ENCODE results near the gene NIM1K. TPM values are rescaled to one million over a fixed set of nuclear protein-coding genes. Genes with fewer than 3 reads are reported as not detected.
A peak's percentile ranks its signal among the peaks of the same experiment; 100 is the strongest.

NIM1K gene
- total RNA-seq, 3 donors from 2014 or later (not counting 1 experiment from before 2014, with no cell fraction given): 0.28 to 0.40 (median 0.36) TPM

DNA sequence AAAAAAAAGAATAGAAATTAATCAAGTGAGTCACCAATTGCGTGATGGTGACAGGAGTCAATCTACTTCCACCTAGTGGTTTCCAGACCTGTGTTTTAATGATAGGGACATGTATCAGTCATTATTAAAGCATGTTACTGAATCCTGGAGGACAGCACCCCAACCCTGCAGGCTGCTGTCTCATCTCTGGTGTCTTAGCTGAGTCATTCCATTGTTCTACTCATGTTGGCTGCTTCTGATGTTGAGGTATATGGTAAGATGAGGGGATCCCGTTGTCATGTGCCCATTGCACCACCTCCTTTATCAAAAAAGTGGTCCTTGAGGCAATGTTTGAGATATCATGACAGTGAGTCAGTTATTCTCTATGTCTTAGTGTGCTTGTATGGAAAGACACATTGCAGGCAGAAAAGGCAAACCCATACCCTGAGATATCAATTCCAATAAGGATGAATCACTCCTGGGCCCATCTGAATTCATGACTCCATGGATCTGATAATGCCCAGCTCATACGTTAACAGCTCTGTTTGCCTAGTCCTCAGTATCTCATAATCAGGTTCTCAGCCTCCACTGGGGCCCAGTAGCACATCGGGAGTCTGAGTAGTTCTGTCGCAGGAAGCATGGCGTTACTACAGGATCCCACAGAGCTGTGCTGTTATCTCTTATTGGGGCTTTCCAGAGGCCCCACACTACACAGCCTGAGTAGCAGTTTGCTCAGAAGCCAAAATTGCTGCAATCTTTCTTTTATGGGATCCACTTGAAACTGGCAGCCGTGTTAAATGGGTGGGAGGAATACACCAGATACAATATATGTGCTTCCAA lies 90.0 kb downstream of the NIM1K start:
- ATAC-seq (no peak), DNase-seq (no peak)
- no peaks in the 10 kb centered on the region for H3K9me3 ChIP-seq (ENCODE audit: control insufficient read depth, insufficient read depth, low read length)
- WGBS (ENCODE audit: insufficient coverage): 88% methylated on average over 6 of the region's 7 CpGs
- H3K27me3 ChIP-seq (ENCODE audit: control insufficient read depth, insufficient read depth, low read length): no peaks in the 10 kb centered on the region
- no peaks in the 10 kb centered on the region for H3K4me1 ChIP-seq (ENCODE audit: control insufficient read depth, insufficient read depth, low read length)
- Mint-ChIP-seq H3K27me3 (ENCODE audit: low read depth in 2 of 2) (no peaks in the 10 kb centered on the region), H3K27ac (no peak overlapping the region), H3K4me1 (no peaks in the 10 kb centered on the region), H3K9me3 (peaks cover 0 to 2% of the 10 kb centered on the region in 2 donors), H3K4me3 (no peak overlapping the region), H3K36me3 (peaks cover 4% of the 10 kb centered on the region)
- H3K36me3 ChIP-seq (ENCODE audit: control insufficient read depth, insufficient read depth, low read length): peaks cover 2% of the 10 kb centered on the region
- H3K27ac ChIP-seq (ENCODE audit: low read length): no peak overlapping the region
- TF ChIP-seq, protein P1, sequence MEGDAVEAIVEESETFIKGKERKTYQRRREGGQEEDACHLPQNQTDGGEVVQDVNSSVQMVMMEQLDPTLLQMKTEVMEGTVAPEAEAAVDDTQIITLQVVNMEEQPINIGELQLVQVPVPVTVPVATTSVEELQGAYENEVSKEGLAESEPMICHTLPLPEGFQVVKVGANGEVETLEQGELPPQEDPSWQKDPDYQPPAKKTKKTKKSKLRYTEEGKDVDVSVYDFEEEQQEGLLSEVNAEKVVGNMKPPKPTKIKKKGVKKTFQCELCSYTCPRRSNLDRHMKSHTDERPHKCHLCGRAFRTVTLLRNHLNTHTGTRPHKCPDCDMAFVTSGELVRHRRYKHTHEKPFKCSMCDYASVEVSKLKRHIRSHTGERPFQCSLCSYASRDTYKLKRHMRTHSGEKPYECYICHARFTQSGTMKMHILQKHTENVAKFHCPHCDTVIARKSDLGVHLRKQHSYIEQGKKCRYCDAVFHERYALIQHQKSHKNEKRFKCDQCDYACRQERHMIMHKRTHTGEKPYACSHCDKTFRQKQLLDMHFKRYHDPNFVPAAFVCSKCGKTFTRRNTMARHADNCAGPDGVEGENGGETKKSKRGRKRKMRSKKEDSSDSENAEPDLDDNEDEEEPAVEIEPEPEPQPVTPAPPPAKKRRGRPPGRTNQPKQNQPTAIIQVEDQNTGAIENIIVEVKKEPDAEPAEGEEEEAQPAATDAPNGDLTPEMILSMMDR (IDR thresholded peaks at IDR 0.05): no peak
- intact Hi-C loops (cut with micrococcal nuclease): no loop called here
- no peak overlapping the region for H3K4me3 ChIP-seq (ENCODE audit: low read length)

DNA sequence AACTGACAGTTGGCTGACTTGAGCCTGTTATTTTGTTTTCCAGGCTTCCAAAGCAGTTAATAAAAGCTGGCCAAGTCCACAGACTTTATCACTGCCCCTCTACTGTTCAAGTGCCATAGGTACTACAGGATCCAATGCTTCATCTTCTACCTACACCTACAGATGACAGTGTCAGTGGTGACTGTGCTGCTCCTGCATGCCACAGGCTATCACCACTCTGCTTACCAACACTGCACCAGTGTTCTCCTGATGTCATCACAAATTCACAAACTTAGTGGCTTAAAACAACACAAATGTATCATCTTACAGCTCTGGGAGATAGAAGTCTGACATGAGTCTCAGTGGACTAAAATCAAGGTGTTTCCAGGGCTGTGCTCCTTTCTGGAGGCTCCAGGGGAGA lies 94.6 kb downstream of the NIM1K start:
- Histone ChIP-seq H3K4me1 (ENCODE audit: control insufficient read depth, insufficient read depth, low read length) (no peaks in the 10 kb centered on the region), H3K9me3 (ENCODE audit: control insufficient read depth, insufficient read depth, low read length) (no peaks in the 10 kb centered on the region), H3K4me3 (ENCODE audit: low read length) (no peak overlapping the region), H3K27me3 (ENCODE audit: control insufficient read depth, insufficient read depth, low read length) (no peaks in the 10 kb centered on the region), H3K27ac (ENCODE audit: low read length) (no peak overlapping the region), H3K36me3 (ENCODE audit: control insufficient read depth, insufficient read depth, low read length) (peaks cover 18% of the 10 kb centered on the region)
- TF ChIP-seq, protein P1 (IDR thresholded peaks at IDR 0.05): no peak
- H3K27me3 Mint-ChIP-seq (ENCODE audit: low read depth in 2 of 2): no peaks in the 10 kb centered on the region
- H3K4me1 Mint-ChIP-seq: peaks cover 0 to 7% of the 10 kb centered on the region in 2 donors
- peaks cover 0 to 2% of the 10 kb centered on the region in 2 donors for H3K9me3 Mint-ChIP-seq
- H3K4me3 Mint-ChIP-seq: no peak overlapping the region
- H3K27ac Mint-ChIP-seq: no peak overlapping the region
- H3K36me3 Mint-ChIP-seq: peaks cover 14% of the 10 kb centered on the region
- ATAC-seq: peak in 2 of 3 donors; percentile 20 to 40
- DNase-seq: no peak
- intact Hi-C loops (cut with micrococcal nuclease): no loop called here

DNA sequence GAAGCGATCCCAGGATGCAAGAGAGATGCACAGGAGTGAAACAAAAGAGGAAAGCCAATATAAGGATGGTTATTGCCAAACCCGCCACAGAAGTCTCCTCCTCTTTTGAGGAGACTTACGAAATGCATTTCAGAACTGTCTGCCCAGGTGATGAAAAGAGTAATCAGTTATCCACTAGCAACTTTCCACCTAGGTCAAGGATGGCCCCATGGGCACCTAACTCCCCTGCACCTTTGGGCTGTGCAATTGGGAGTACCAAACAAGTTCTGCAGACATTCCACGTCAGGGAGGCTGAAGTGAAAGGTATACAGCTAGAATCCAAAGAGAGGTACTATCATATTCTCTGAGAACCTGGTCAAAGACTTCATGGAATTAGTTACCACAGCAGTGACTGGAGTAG lies 95.5 kb downstream of the NIM1K start:
- Histone ChIP-seq H3K9me3 (ENCODE audit: control insufficient read depth, insufficient read depth, low read length) (no peaks in the 10 kb centered on the region), H3K4me3 (ENCODE audit: low read length) (no peak overlapping the region), H3K27ac (ENCODE audit: low read length) (no peak overlapping the region), H3K27me3 (ENCODE audit: control insufficient read depth, insufficient read depth, low read length) (no peaks in the 10 kb centered on the region), H3K36me3 (ENCODE audit: control insufficient read depth, insufficient read depth, low read length) (peaks cover 23% of the 10 kb centered on the region), H3K4me1 (ENCODE audit: control insufficient read depth, insufficient read depth, low read length) (no peaks in the 10 kb centered on the region)
- WGBS (ENCODE audit: insufficient coverage): 99% methylated on average over 3 of the region's 4 CpGs
- TF ChIP-seq, protein P1 (IDR thresholded peaks at IDR 0.05): no peak
- Mint-ChIP-seq H3K9me3 (peaks cover 0 to 2% of the 10 kb centered on the region in 2 donors), H3K4me3 (no peak overlapping the region), H3K27me3 (ENCODE audit: low read depth in 2 of 2) (no peaks in the 10 kb centered on the region), H3K36me3 (peaks cover 14% of the 10 kb centered on the region), H3K4me1 (peaks cover 0 to 7% of the 10 kb centered on the region in 2 donors), H3K27ac (no peak overlapping the region)
- ATAC-seq (no peak), DNase-seq (no peak)
- intact Hi-C loops (cut with micrococcal nuclease): no loop called here

Data from natural killer cell (primary cell).